SH-SY5Y (cell line): ENCODE measurements around the gene SNTG2.

Source experiments
- GATA2 ChIP-seq: IDR thresholded peaks from 2 replicates; pipeline ENCODE4 v1.6.1; 2011; ENCODE audit warnings: mild to moderate bottlenecking, low read depth, low read length
- GATA3 ChIP-seq: IDR thresholded peaks from 2 replicates; pipeline ENCODE4 v1.6.1; 2011; ENCODE audit warnings: low read depth, mild to moderate bottlenecking, low read length, moderate library complexity

- no peak for TF ChIP-seq GATA3
- TF ChIP-seq GATA2 = no peak
Observed at GRCh38 chr2:919672-920071, 31.0 kb upstream of the SNTG2 start.
